NCI-H2029 treated with DMSO at 0.1 percent for 48 hours (cell line): ENCODE data around the gene RPTOR.
A peak's percentile ranks its signal among the peaks of the same experiment; 100 is the strongest.

Experiments used
- DNase-seq: peaks from one replicate; lab custom pipeline; 2025; lab: John Stamatoyannopoulos, UW

RPTOR gene

GRCh38 chr17:80766290-80766855 lies 221.7 kb downstream of the RPTOR start:
- no peak for DNase-seq

GRCh38 chr17:80768389-80768788 lies 223.8 kb downstream of the RPTOR start:
- no peak for DNase-seq

GRCh38 chr17:80768936-80769335 lies 224.3 kb downstream of the RPTOR start:
- DNase-seq = no peak

- DNase-seq = no peak
Observed at GRCh38 chr17:80769516-80769915, 224.9 kb downstream of the RPTOR start.

- DNase-seq = no peak
Observed at GRCh38 chr17:80769936-80770625, 225.4 kb downstream of the RPTOR start.

- no peak for DNase-seq
Observed at GRCh38 chr17:80770881-80771611, 226.4 kb downstream of the RPTOR start.

GRCh38 chr17:80771612-80772005 lies 227.0 kb downstream of the RPTOR start:
- no peak for DNase-seq

GRCh38 chr17:80772906-80773242 lies 228.2 kb downstream of the RPTOR start:
- no peak for DNase-seq

- DNase-seq = peak; percentile 49
Observed at GRCh38 chr17:80773243-80773991, 228.8 kb downstream of the RPTOR start.

GRCh38 chr17:80774146-80774545 lies 229.5 kb downstream of the RPTOR start:
- peak; percentile 22 for DNase-seq

GRCh38 chr17:80774643-80775281 lies 230.1 kb downstream of the RPTOR start:
- DNase-seq = peak; percentile 40

GRCh38 chr17:80775863-80776262 lies 231.2 kb downstream of the RPTOR start:
- no peak for DNase-seq

- no peak for DNase-seq
Observed at GRCh38 chr17:80777274-80777673, 232.6 kb downstream of the RPTOR start.

- DNase-seq = no peak
Observed at GRCh38 chr17:80778716-80779115, 234.1 kb downstream of the RPTOR start.

- DNase-seq = no peak
Observed at GRCh38 chr17:80779336-80779735, 234.7 kb downstream of the RPTOR start.

GRCh38 chr17:80779961-80780380 lies 235.3 kb downstream of the RPTOR start:
- no peak for DNase-seq

GRCh38 chr17:80780381-80781198 lies 236.0 kb downstream of the RPTOR start:
- no peak for DNase-seq

GRCh38 chr17:80781211-80781610 lies 236.6 kb downstream of the RPTOR start:
- DNase-seq = no peak

- DNase-seq = no peak
Observed at GRCh38 chr17:80781807-80782277, 237.2 kb downstream of the RPTOR start.

- DNase-seq = no peak
Observed at GRCh38 chr17:80782536-80783427, 238.1 kb downstream of the RPTOR start.
